NK-92 treated with Interleukin-12 subunit alpha and Interleukin-12 subunit beta, amount 100 ng/mL, for 24 hours (cell line): Measurements from ENCODE around the gene MRAS.
"Not testable (repeated sequence)": the region's sequence is repeated elsewhere in the genome, so short reads cannot be mapped to it uniquely, and the experiment has no call there.

Experiments
- DNase-seq: peaks from one replicate; lab custom pipeline; 2025; lab: John Stamatoyannopoulos, UW

MRAS gene

DNA sequence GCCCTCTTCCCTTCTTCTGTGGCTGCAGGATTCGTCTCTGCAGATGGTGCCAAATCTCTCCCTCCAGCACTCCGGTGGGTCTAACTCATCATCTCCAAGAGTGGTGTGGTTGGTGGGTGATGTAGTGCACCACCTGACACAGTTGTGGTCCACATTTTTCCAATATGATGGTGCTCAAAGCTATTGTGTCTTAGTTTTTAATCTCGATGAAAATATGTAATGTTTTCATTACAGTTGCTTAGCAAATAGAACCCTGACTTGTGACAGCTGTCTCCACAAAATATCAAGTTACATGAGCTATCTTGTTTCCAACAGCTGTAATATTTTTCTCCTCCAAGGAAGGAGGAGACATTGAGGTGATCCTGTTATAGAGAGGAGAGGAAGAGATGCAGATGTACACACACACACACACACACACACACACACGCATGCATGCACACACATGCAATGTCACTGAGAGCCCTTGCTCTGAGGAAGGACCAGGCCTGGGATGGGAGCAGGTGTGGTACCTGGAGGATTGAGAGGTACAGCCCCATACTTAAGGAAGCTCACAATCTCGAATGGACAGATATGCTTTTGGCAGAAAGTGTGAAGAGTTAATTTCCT, 70.3 kb downstream of the MRAS start:
- DNase-seq, result no peak

DNA sequence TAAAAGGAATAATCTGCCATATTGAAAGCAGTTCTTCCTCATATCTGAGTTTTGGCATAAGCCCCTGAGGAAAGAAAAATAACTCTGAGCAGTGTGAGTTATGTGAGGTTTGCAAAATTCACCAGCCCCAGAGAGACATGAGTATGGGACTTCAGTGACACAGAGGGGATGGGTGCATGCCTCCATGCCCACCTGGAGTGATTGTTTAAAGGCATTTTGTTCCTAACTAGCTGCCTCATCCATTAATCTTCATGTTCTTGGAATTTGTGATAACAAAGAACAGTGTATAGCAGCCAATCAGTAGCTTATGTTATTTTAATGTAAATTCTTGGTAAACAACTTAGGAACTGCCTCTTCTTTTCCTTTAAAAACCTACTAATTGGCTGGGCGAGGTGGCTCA, 74.9 kb downstream of the MRAS start:
- DNase-seq, result no peak

DNA sequence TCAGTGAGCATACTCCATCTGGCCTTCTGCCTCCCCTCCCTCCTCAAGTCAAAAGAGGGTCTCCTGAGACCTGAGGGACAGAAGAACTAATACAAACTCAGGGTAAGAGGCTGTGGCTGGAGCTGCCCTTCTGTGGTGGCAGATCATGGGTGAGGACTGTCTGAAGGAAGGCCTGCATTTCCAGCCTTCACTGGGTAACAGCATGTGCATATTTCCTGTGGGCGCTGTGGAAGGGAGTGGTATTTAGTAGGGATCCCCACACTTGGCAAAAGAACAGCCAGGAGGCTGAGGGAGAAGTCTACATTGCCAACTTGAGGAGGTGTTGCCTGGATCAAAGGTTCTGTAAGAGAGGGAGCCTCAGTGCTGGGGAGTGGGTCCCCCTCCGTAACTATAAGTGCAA, 75.9 kb downstream of the MRAS start:
- DNase-seq, result no peak

DNA sequence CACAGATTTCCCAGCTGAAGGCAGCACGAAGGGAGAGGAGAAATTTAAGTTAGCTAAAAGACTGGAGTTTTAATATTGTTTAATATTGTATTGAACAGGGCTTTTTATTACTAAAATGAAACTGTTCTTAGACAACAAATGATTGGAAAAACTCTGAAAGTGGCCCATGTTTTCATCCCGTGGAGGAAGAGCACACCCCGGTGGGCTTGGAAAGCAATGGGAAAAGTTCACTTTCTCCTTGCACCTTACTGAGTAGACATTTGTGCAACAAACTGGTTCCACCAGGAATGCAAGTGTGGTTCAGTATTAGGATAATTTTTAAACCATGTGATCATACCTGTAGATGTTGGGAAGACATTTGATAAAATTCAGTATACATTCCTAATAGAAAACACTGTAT, 77.8 kb downstream of the MRAS start:
- no peak for DNase-seq

DNA sequence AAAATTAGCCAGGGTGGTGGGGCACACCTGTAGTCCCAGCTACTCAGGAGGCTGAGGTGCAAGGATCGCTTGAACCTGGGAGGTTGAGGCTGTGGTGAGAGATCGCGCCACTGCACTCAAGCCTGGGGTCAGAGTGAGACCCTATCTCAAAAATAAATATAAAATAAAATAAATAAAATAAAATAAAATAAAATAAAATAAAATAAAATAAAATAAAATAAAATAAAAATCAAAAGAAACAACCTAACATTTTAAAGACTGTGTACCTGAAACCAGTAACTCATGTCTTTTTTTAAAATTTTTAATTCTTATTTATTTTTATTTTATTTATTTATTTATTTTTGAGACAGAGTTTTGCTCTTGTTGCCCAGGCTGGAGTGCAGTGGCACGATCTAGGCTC, 78.4 kb downstream of the MRAS start:
- DNase-seq, result not testable (repeated sequence)

DNA sequence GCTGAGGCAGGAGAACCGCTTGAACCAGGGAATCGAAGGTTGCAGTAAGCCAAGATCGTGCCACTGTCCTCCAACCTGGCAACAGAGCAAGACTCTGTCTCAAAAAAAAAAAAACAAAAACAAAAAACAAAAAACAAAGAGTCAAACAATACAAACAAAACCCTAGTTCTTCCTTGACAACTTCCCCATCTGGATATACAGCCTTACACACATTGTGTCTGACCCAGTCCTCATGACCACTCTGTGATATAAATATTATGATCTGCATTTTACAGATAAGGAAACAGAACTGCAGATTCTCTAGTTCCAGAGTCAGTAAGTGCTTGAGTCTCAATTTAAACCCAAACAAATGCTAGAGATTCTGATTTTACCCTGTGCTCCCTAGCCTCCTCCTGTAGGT, 81.3 kb downstream of the MRAS start:
- no peak for DNase-seq

DNA sequence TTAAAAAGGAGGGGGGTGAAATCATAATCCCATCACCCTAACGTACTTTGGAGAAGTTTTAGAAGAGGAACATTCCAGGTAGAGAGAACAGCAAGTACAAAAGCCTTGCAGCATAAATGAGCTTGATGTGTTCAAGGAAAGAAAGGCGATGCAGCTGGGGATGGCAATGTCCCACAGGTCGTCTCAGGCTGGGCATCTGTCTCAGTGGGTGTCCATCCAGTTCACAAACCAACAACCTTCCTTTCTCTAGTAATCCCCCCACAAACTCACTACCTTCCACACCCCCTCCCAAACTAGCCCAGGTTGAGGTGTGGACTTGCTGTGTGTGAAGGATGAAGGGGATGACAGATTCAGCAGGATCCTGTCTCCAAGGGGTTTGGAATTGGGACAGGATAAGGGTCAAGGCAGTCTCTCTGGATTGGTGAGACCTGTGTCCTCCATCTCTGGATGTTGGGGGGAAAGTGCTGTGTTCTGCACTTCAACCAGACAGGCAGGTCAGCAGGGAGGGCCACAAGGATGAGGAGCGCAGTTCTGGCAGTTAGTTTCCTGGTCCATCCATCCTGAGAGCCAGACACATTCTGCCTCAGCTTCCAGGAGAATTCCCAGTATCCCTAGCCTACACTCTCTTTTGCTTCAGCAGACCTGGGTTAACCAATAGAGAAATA, 84.3 kb downstream of the MRAS start:
- DNase-seq, result no peak

DNA sequence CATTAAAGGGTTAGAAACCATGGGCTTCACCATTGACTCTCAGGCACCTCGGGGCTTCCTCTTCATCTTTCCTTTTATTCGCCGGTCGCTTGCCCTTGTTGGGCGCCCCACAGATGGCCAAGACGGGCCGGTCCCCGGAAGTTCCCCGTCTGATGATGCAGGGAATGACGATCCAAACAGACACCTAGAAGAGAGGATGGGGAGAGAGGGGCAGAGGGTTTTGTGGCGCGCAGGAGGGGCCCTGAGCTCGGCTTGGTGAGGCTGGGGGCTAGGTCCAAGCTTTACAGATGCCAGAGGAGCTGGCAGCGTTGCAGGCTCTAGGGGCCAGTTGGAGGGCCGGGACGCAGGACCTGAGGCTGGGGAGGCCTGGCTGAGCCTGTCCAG, 85.5 kb downstream of the MRAS start:
- no peak for DNase-seq

DNA sequence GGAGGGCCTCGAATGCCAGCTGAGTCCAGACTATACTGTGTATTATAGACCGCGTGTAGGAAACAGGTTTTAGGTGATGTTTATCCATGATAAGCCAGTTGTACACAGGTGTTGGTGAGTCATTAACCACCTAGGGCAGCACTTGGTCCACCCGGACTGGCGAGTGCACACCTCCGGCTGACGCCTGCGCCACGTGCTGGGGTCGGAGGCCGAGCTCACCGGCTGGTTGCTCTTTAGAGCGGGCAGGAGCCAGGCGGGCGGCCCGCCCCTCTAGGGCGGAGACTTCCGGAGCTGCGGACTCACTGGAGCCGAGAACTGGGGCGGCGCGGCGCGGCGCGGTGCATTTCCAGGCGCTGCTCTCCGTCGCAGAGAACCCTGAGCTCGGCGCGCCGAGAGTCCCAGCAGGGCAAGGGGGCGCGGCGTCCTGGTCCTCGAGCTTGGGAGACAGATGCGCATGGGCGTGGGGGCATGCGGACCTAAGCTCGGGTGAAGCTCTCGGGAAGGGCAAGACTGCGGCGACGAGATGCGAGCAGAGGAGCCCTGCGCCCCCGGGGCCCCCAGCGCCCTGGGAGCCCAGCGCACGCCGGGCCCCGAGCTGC, 86.0 kb downstream of the MRAS start, which contains the start of gene ESYT3:
ESYT3 (plus strand) TSS at position 341 of the 599 bp plus-strand sequence; CDS start at position 524, 183 bp downstream.
- DNase-seq, result no peak

DNA sequence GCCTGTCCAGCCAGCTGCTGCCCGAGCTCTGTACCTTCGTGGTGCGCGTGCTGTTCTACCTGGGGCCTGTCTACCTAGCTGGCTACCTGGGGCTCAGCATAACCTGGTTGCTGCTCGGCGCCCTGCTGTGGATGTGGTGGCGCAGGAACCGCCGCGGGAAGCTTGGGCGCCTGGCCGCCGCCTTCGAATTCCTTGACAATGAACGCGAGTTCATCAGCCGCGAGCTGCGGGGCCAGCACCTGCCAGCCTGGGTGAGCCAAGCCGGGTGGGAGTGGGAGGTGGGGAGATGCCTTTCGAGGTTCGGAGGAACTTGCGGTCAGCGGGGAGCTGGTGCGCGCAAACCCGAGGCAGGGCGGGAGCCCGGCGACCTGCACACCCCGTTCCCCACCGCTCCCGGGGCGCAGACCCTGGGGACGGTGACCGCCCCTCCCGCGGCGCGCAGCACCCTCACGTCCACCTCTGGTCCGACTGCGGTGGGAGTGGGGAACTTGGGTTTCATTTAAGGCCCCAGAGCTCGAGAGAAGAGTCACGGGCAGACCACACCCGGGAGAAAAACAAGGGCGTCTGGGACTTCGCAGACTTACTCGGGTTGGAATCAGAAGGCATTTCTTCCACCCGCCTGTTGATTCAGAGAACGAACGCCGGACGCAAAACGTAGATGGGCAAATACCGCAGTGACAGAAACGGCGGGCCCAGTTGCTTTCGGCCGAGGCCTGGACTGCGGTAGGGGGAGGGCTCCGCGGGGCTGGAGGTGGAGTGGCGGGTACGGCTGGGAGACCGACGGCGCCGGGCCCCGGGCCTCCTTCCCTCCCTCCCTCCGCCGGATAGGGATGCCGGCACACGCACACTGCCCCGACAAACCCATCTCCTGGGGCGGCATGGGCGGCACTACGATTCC, 86.7 kb downstream of the MRAS start:
- DNase-seq, result no peak

DNA sequence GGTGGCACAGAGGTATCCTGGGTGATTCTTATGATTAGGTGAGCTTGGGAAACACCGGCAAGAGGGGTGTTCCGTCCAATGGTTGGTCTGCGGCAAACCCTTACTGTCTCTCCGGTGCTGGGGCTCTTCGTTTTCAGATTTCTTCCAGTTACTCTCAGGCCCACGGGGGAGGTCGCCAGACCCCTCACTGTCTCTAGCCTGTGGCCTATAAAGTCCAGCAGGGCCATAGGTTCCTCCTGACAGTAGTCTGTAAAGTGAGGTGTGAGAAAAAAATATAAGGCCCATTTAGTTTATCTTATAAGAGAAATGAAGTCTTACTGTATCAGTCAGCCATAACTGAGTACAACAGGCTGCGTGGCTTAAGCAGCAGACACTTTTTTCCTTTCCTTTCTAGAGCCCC, 87.5 kb downstream of the MRAS start:
- DNase-seq, result no peak

DNA sequence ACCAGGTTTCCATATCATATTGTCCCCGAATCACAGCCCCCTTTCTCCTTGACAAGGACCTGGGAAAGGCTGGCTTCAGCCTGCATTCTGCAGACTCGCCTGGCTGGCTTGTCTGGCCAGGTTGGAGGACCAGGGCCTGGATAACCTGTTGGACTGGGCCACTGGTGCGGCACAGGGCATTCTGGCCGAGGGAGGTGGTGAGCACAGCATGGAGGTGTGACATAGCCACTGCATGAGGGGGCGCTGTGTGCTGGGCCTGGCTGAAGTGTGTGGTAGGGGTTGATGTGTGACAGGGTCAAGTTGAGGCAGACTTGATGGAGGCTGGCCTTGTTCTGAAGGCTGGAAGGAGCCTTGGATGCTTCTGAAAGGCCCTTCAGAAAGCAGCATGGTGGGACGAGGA, 88.9 kb downstream of the MRAS start:
- DNase-seq, result no peak

DNA sequence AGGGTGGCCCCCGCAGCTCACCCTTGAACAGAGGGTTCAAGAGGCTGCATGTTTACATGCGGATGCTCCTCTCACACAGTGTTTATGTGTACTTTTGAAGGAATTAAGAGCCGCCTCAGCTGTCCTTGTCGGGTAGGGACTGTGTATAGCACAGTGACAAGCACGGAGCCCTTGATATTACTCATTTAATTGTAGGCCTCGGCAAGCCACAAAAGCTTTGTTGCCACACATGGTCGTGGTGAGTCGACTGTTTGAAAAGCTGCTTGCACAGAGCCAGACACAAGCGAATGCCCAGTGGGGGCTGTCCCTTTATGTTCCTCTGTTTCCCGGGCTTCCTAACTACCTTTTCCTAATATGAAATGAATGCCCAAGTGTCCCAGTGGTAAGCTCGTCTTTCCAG, 90.5 kb downstream of the MRAS start:
- DNase-seq, result no peak

DNA sequence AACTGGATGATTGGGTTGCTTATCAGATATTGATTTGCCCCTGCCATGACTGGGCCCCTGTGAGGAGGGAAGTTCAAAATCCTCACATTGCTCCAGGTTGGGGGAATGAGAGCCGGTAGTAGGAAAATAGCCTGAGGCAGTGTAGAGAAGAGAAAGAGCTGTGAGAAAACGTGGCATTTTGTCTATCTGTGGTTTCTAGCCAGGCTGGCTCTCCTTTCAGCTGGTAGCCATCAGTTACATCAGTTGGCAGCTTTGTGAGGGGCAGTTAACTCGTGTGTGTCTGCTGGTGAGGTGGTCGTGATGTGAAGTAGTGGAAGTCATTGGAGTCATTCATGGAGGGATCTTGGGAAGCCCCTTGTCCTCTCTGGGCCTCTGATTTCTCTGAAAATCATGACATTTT, 91.3 kb downstream of the MRAS start:
- no peak for DNase-seq

DNA sequence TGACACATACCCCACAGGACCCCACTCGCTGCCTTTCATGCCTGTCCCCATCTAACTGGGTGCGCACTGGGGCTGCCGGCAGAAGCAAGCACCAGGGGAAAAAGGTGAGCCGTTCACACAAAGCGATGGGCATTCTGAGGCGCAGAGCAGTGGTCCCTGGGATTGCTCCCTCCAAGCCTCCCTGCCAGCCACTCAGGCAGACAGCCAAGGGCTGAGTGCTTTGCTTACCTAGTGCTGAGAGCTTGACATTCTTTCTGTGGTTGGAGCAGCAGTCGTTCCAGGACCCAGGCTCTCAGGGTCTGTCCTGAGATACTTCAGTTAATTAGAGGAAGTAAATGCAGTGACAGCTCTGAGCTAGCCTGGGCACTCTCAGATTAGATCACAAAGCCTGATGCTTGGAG, 91.7 kb downstream of the MRAS start:
- no peak for DNase-seq

DNA sequence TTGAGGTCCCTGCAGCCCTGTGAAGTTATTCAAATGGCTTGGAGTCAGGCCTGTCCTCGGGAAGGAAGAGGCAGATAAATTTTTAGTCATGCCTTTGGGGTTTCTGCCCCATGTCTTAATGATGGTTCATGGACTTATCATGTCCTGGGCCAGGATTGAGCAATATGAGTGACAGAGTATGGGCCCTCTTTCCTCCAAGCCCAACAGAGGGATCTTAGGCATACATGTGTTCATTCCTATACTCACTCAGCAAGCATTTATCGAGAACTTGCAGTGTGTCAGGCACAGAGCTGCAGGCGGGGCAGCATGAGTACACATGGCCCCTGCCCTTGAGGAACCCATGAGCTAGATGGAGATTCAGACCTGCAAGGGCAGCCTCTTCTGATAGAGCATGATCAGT, 92.2 kb downstream of the MRAS start:
- DNase-seq, result no peak

DNA sequence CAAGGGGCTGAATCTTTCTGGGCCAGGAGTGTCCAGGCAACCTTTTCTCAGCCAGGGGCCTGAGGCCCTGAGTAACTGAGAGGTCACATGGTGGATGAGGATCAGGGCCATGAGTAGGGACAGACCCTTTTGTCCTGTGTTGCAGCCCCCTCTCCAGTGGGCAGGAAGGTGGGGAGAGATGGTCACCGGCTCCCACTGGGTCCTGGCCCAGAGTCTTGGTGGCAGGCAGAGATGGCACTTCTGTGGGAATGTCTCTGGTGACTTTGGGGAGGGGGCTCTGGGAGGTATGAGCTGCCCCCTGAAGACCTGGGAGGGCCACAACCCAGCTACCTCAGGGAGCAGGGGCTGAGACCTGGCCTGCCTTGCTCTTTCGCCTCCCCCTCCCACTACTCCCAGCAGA, 92.9 kb downstream of the MRAS start:
- no peak for DNase-seq

DNA sequence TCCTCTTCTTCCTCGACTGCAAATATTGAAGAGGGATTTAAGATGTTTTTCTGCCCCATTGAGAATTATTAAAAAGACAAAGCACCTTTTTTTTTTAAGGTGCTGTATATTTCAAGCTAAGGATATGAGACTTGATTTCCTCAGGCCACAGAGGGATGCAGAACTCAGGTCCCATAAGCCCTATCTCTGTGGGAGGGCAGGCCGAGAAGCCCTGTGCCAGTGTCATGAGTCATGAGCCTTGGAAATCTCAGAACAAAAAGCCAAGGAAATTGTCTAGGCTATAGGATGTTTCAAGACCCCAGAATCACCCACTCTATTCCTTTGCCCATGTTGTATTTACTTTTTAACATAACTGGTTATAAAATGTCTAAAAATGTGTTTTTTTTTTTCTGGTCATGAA, 93.4 kb downstream of the MRAS start:
- DNase-seq, result no peak

DNA sequence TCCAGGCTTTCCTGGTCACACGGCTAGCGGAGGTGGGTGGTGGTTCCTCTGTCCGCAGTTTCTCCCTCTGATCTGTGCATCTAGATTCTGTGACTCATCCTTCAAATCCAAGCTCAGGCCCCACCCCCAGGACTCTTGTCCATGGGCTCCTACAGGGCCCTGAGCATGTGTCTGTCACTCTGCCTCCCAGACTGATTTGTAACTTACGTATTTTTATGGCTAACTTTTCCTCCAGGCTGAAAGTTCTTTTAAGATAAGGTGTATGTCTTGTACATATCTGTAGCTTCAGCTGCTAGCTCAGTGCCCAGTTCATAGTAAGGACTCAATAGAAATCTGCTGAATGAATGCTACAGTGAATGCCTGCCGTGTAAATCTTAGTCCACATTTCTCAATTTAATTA, 94.1 kb downstream of the MRAS start:
- DNase-seq, result no peak

DNA sequence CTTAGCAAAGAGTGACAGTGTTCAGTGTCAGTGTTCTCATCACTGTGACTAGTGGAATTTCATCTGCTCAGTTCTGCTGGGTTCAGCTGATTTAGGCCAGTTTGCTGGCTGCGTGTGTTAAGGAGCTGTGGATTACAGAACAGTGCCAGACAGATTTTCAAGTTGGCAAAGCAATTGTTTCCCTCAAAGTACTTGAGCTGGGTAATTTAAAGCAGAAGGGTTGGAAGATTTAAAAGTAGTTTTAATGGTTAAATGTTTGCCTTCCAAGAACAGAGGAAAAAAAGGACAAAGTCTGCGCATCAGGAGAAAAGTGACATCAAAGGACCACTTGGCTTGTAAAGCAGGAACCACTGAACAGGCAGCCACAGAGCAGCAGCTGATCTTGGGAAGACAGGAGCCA, 94.7 kb downstream of the MRAS start:
- no peak for DNase-seq

DNA sequence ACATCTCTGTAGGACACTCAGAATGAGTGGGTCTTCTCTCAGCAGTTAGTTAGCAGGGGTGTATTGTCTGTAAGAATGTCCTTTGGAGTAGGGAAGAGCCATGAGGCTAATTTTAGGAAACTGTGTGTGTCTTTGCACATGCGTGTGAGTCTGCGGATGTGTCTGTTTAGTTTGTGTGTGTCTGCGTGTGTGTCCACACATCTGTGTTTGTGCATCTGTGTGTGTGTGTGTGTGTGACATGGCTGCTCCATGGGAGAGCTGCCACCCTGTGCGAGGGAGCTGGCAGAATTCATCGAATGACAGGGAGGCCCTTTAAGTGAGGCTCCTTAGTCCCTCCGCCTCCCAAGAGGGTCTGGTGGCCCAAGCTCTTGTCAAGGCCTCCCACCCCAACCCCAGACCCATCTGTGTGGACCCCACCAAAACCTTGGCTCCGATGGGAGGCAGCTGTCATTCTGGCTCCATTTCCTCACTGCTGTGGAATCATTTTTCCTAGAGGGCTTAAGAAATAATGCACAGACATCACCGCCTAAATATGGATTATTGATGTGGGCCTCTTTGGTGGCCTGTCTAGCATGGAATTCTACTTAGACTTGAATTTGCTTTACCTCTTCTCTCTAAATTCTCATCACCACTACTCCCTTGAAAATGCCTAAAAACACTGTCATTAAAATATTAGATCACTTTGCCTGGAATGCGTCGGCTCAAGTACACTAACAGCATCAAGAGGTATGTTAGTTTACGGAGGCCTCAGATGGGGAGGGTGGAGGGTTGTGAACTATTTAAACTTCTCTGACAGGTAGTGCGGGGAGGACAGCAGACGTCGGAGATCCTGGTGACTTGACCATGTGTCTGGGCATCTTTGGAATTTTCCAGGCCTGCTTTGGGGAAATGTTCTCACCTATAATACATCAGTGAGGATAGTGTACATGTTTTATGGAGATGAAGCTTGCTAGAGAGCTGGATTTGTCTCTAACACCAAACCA, 95.4 kb downstream of the MRAS start:
- no peak for DNase-seq

DNA sequence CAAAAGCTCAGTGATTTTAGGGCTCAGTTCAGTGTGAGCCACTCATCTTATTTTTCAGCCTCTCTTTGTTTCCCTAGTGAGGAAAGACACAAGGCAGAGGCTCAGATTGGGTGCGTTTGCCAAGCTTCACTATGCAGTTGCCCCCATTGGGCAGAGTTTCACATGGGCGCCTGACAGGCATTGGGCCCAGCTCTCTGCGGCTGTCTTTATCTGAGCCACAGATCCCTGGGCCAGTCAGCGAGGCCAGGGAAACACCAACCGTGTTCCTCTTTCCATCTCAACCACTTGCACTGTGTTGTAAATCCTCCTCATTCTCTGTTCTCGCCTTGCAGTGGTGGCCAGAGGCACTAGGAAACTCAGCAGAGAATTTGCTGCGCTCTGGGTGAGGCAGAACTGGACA, 96.9 kb downstream of the MRAS start:
- no peak for DNase-seq
